ENCODE results near the gene ZBTB11.
"Not testable (repeated sequence)": the region's sequence is repeated elsewhere in the genome, so short reads cannot be mapped to it uniquely, and the experiment has no call there.

ZBTB11 gene

DNA sequence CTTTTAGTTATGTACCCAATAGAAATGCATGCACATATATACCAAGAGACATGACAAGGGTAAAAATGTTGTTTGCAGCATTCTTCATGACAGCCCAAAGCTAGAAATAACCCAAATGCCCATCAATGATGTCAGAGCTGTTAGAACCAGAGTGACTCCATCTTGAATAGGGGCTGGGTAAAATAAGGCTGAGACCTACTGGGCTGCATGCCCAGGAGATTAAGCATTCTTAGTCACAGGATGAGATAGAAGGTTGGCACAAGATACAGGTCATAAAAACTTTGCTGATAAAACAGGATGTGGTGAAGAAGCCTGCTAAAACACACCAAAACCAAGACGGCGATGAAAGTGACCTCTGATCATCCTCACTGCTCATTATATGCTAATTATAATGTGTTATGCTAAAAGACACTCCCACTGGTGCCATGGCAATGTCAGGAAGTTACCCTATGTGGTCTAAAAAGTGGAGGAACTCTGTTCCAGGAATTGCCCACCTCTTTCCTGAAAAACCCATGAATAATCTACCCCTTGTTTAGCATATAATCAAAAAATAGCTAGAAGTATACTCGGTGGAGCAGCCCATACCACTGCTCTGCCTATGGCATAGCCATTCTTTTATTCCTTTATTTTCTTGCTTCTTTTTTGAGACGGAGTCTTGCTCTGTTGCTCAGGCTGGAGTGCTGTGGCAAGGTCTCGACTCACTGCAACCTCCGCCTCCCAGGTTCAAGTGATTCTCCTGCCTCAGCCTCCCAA lies 32.9 kb downstream of the ZBTB11 start:
- peak in 1 of 2 donors; percentile 29 for DNase-seq (ENCODE audit: low read depth in 2 of 2)

GRCh38 chr3:101643009-101643844 lies 33.7 kb downstream of the ZBTB11 start:
- no peak for DNase-seq (ENCODE audit: low read depth in 2 of 2)

- DNase-seq (ENCODE audit: low read depth in 2 of 2): no peak
Measured at GRCh38 chr3:101642441-101642840, 34.5 kb downstream of the ZBTB11 start.

- DNase-seq (ENCODE audit: low read depth in 2 of 2): not testable (repeated sequence)
Measured at GRCh38 chr3:101641397-101642115, 35.4 kb downstream of the ZBTB11 start.

- DNase-seq (ENCODE audit: low read depth in 2 of 2): no peak
Measured at GRCh38 chr3:101640256-101640655, 36.7 kb downstream of the ZBTB11 start.

DNA sequence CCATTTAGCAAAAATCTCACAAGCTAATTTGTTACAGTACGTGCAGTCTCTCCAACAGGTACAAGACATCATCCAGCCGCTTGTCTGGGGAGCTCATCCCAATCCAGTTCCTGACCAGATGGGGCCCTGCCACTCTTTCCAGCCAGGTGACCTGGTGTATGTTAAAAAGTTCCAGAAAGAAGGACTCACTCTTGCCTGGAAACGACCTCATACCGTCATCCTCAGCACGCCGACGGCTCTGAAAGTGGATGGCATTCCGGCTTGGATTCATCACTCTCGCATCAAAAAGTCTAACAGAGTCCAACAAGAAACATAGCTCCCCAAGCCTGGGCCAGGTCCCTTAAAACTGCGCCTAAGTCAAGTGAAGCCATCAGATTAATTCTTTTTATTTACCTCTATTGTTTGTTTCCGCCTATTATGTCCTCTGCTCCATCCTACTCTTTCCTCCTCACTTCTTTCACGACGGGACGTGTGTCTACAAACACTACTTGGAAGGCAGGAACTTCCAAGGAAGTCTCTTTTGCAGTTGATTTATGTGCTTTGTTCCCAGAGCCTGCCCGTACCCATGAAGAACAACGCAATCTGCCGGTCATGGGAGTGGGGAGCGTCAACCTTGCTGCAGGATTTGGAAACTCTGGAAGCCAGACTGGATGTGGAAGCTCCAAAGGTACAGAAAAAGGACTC lies 37.5 kb downstream of the ZBTB11 start:
- DNase-seq (ENCODE audit: low read depth in 2 of 2): no peak

DNA sequence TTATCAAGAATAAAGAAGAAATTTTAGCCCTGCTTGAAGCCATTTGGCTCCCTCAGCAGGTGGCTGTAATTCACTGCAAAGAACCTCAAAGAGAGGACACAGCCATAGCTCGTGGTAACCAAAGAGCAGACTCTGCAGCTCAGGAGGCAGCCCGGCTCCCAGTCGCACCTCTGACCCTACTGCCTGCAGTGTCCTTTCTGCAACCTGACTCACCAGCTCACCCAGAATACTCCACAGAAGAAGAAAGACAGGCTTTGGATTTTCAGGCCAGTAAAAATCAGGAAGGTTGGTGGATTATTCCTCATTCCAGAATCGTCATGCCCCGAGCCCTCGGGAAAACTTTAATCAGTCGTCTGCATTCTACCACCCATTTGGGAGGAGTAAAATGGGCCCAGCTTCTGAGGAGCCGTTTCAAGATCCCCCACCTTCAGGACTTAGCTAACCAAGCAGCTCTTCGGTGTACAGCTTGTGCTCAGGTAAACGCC lies 38.6 kb downstream of the ZBTB11 start:
- no peak for DNase-seq (ENCODE audit: low read depth in 2 of 2)

DNA sequence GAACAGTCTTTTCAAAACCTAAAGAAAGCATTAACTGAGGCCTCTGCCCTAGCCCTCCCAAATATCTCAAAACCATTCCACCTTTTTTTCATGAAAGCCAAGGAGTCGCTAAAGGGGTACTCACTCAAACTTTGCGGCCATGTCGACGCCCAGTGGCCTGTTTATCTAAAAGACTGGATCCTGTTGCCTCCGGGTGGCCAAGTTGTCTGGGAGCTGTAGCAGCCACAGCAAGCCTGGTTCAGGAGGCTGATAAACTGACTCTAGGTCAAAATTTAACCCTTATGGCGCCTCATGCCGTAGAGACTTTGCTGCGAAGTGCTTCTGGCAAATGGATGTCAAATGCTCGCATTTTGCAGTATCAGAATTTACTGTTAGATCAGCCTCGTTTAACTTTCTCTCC lies 39.5 kb downstream of the ZBTB11 start:
- no peak for DNase-seq (ENCODE audit: low read depth in 2 of 2)

DNA sequence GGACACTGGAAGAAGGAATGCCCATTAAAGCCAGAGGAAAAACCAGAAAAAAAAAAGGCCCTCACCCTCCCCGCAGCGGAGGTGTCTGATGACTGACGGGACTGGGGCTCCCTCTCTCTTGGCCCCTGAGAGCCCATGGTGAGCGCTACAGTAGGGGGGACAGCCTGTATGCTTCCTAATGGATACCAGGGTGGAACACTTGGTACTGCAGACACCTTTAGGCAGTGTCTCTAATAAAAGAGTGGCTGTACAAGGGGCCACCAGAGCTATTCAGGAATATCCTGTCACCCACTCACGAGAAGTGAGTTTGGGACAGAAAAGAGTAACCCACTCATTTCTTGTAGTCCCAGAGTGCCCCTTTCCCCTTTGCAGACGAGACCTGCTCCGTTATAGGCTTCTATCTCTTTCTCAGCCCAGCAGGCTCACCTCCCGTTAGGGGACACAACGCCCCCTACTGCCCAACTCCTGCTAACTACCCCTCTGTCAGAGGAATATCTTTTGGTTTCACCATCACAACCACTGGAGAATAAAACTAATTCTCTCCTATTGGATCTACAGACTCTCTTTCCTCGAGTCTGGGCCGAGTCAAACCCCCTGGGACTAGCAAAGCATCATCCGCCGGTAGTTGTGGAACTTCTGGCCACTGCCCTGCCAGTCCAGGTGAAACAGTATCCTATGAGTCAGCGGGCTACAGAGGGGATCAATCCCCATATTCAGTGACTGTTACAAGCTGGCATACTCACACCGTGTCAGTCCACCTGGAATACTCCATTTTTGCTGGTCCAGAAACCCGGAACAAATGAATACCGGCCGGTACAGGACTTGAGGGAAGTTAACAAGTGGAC lies 40.8 kb downstream of the ZBTB11 start:
- DNase-seq (ENCODE audit: low read depth in 2 of 2): peak; percentile 29 to 38

DNA sequence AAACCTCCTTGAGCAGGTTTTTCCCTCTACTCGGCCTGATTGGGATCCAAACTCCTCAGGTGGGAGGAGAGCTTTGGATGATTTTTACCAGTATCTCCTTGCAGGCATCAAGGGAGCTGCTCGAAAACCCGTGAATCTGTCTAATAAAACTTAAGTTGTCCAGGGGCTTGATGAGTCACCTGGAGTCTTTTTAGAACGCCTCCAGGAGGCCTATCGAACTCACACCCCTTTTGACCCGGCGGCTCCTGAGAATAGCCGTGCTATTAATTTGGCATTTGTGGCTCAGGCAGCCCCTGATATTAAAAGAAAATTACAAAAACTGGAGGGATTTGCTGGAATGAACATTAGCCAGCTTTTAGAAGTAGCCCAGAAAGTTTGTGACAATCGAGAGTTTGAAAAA lies 41.6 kb downstream of the ZBTB11 start:
- DNase-seq (ENCODE audit: low read depth in 2 of 2): no peak

DNA sequence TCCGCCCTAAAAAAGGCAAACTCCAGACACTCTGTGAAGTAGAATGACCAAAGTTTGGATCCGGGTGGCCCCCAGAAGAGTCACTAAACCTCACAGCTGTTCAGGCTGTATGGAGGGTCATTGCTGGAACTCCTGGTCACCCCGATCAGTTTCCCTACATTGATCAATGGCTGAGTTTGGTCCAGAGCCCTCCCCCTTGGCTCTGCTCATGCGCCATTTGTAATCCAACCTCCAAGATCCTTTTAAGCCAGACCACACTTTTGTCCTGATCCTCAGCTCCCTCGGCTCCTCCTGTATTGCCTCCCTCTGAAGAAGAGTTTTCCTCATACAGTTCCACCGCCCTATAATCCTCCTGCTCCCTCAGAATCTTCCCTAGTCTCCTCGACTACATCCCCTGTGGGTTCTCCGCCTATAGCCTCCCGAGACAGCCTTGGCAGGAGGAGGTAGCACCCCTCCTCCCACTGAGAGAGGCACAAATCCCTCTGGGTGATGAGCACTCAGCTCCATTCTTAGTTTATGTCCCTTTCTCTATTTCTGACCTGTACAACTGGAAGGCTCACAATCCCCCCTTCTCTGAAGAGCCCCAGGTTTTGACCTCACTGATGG lies 42.2 kb downstream of the ZBTB11 start:
- no peak for DNase-seq (ENCODE audit: low read depth in 2 of 2)

- DNase-seq (ENCODE audit: low read depth in 2 of 2): no peak
Measured at GRCh38 chr3:101633186-101633585, 43.7 kb downstream of the ZBTB11 start.

DNA sequence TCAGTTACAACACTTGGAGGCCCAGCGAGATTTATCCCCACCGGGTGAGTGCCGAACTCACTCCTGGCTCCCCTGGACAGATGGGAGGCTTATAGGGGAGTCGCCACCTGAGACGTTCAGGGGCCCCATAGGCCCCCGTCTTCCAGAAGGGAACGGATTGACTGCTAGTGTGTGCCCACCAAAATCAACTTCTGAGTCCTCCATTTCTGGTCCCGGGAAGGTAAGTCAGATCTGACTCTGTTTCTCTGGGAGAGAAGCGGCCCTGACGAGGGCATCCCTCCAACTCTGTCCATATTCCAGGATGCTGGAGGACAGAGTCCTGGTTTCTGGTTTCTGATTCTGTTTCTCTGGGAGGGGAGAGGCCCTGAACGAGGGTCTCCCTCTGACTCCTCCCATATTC lies 44.3 kb downstream of the ZBTB11 start:
- no peak for DNase-seq (ENCODE audit: low read depth in 2 of 2)

DNA sequence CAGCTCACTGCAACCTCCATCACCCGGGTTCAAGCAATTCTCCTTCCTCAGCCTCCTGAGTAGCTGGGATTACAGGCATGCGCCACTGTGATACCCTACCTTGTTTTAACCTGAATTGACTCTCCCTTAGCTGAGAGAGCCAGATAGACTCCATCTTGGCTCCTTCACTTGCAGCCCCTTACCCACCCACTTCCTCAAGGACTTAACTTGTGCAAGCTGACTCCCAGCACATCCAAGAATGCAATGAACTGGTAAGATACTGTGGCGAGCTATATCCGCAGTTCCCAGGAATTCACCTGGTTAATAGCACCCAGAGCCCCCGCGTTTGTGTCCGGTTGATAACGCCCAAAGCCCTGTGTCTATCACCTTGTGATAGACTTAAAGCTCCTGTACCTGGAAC lies 45.0 kb downstream of the ZBTB11 start:
- DNase-seq (ENCODE audit: low read depth in 2 of 2): not testable (repeated sequence)

DNA sequence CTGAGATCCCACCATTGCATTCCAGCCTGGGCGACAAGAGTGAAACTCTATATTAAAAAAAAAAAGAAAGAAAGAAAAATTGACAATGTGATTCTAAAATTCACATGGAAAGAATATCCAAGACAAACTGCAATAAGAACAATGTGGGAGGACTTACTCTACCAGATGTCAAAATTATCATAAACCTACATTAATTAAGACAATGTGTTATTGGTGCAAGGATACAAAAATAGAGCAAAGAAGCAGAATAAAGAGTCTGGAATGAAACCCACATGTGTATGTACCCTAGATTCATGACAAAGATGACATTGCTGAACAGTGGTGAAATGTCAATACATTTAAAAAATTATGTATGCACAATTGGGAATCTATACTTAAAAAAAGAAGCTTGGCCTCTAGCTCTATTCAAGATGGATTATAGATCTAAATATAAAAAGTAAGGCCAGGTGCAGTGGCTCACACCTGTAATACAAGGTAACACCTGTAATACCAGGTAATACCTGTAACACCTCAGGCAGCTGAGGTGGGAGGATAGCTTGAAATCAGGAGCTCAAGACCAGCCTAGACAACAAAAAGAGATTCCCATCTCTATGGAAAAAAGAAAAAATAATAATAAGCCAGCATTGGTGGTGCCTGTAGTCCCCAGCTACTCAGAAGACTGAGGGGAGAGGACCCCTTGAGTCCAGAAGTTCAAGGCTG lies 45.7 kb downstream of the ZBTB11 start:
- DNase-seq (ENCODE audit: low read depth in 2 of 2): no peak

DNA sequence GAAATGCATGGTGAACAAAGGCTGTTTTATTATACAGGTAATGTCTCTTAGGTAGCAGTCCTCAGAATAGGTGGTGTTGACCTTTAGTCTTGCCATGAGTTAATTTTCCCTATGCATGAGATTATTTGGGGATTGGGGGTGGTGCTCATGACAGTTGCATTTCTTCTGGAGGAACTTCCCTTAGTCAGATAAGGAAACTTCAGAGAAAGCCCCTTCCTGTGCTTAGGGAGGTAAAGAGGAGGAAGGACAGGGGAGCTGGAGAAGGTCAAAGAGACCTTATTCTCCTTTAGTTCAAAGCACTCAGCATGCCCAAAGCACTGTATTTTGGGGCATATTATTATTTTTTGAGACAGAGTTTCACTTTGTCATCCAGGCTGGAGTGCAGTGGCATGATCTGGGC lies 47.7 kb downstream of the ZBTB11 start:
- DNase-seq (ENCODE audit: low read depth in 2 of 2): no peak

GRCh38 chr3:101625879-101626278 lies 51.1 kb downstream of the ZBTB11 start:
- DNase-seq (ENCODE audit: low read depth in 2 of 2): no peak

DNA sequence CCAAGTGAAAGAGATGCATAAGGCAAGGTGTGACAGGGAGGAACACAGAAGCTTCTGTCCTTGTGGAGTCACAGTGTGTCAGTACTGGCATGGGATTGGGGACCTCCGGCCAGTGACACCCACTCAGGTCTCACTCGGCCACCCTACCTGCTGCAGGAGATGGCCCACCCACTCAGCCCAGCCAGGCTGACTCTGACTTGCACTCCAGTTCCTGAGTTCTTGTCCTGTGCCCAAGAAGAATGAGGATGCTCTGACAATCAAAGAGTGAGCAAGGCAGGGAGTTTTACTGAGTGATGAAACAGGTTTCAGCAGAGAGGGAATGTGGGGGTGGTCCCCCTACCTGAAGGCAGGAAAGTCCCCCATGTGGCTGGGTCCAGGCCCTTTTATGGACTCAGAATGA lies 52.1 kb downstream of the ZBTB11 start:
- DNase-seq (ENCODE audit: low read depth in 2 of 2): no peak

GRCh38 chr3:101623656-101624055 lies 53.3 kb downstream of the ZBTB11 start:
- DNase-seq (ENCODE audit: low read depth in 2 of 2): no peak

- DNase-seq (ENCODE audit: low read depth in 2 of 2): no peak
Measured at GRCh38 chr3:101619734-101620133, 57.2 kb downstream of the ZBTB11 start.
